GM08714 (cell line): ENCODE results near the gene SGSM1.

Experiments
- H3K4me3 ChIP-seq: fragments of 200-500 bp; sonication (Bioruptor generic); 2 replicates; pipeline ENCODE4 v1.5.1; 2014; ENCODE audit warnings: mild to moderate bottlenecking, low read length, inconsistent platforms
- ZNF274 ChIP-seq: IDR thresholded peaks from 2 replicates; pipeline ENCODE4 v1.6.1; 2012; ENCODE audit warnings: mild to moderate bottlenecking, low read depth, low read length

Gene SGSM1

GRCh38 chr22:24953384-24954113 lies 147.5 kb downstream of the SGSM1 start:
- no peak overlapping the region; the same call in 1 of the 2 replicates for H3K4me3 ChIP-seq
- TF ChIP-seq ZNF274, result no peak

GRCh38 chr22:24954114-24954463 lies 148.1 kb downstream of the SGSM1 start:
- no peak for TF ChIP-seq ZNF274
- H3K4me3 ChIP-seq, result no peak overlapping the region

GRCh38 chr22:24954856-24955255 lies 148.8 kb downstream of the SGSM1 start:
- TF ChIP-seq ZNF274, result no peak
- no peak overlapping the region for H3K4me3 ChIP-seq

GRCh38 chr22:24957043-24957442 lies 151.0 kb downstream of the SGSM1 start:
- no peak for TF ChIP-seq ZNF274
- no peak overlapping the region for H3K4me3 ChIP-seq

GRCh38 chr22:24961217-24961844 lies 155.3 kb downstream of the SGSM1 start:
- H3K4me3 ChIP-seq, result no peak overlapping the region
- no peak for TF ChIP-seq ZNF274

GRCh38 chr22:24962094-24962493 lies 156.1 kb downstream of the SGSM1 start:
- no peak for TF ChIP-seq ZNF274
- H3K4me3 ChIP-seq, result no peak overlapping the region

GRCh38 chr22:24962835-24963234 lies 156.8 kb downstream of the SGSM1 start:
- no peak for TF ChIP-seq ZNF274
- H3K4me3 ChIP-seq, result no peak overlapping the region

- no peak overlapping the region for H3K4me3 ChIP-seq
- no peak for TF ChIP-seq ZNF274
Measured at GRCh38 chr22:24964441-24964840, 158.4 kb downstream of the SGSM1 start.

- H3K4me3 ChIP-seq, result no peak overlapping the region
- TF ChIP-seq ZNF274, result no peak
Measured at GRCh38 chr22:24965822-24966626, 160.0 kb downstream of the SGSM1 start.

GRCh38 chr22:24968066-24968561 lies 162.1 kb downstream of the SGSM1 start:
- no peak overlapping the region for H3K4me3 ChIP-seq
- no peak for TF ChIP-seq ZNF274

- no peak overlapping the region for H3K4me3 ChIP-seq
- no peak for TF ChIP-seq ZNF274
Measured at GRCh38 chr22:24969560-24970301, 163.7 kb downstream of the SGSM1 start.

GRCh38 chr22:24972369-24972768 lies 166.4 kb downstream of the SGSM1 start:
- no peak for TF ChIP-seq ZNF274
- H3K4me3 ChIP-seq, result no peak overlapping the region

GRCh38 chr22:24973872-24974271 lies 167.9 kb downstream of the SGSM1 start:
- TF ChIP-seq ZNF274, result no peak
- H3K4me3 ChIP-seq, result no peak overlapping the region

GRCh38 chr22:24975125-24975640 lies 169.2 kb downstream of the SGSM1 start:
- H3K4me3 ChIP-seq, result no peak overlapping the region
- no peak for TF ChIP-seq ZNF274
